ENCODE results near the gene PMEL.
A peak's percentile ranks its signal among the peaks of the same experiment; 100 is the strongest.
"Not testable (repeated sequence)": the region's sequence is repeated elsewhere in the genome, so short reads cannot be mapped to it uniquely, and the experiment has no call there.

PMEL gene

DNA sequence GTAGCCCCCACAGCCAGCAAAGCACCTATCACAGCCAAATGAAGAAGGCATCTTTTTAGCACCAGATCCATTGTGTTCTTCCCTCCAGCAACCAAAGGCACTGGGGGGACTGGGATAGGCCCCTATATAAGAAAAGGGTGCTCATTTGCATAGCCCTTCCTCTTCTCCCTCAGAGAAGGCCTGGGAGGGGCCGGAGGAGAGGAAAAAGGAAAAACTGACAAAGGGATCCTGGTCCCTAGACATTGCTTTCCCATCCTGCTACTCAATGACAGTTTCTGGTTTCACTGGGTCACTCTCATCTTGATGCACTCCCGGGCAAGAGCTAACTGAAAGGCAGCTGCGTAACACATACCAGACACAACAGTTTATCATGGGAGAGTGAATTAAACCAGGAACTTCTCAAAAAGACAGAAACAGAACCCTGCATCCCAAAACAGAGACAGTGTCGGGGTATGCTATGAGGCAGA is at the start of gene PMEL:
TSS of gene PMEL (minus strand) at position 102 of the 467 bp plus-strand sequence. CDS start at position 71, 31 bp downstream.
- Mint-ChIP-seq H3K4me3 (peak within 1 kb of the TSS; percentile 94), H3K27ac (peak within 1 kb of the TSS; percentile 90), H3K9me3 (no peaks in the 10 kb centered on the region), H3K36me3 (ENCODE audit: low read depth) (peaks cover 17% of the 10 kb centered on the region), H3K4me1 (ENCODE audit: low read depth) (peaks cover 28% of the 10 kb centered on the region), H3K27me3 (no peaks in the 10 kb centered on the region)

DNA sequence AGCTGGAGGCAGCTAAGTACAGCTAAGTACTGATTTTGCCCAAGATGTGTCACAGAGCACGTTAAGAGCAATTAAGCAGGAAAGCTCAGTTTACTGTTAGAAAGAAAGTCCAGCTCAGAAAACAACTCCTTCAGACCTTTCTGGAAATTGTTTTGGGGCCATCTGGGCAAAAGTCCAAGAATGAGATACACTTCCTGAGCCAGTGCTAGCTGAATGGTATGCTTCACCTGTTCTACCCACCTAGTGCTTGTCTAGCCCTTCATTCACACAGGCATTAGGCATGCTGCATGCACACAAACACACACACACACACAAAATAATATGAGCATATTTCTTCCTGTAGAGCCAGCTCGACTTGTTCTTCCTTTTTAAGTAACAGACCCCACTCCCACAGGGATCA is 48.4 kb upstream of the PMEL start:
- Mint-ChIP-seq H3K27ac (no peak overlapping the region), H3K36me3 (ENCODE audit: low read depth) (peaks cover 9% of the 10 kb centered on the region), H3K4me3 (no peak overlapping the region), H3K27me3 (no peaks in the 10 kb centered on the region), H3K4me1 (ENCODE audit: low read depth) (peaks cover 29% of the 10 kb centered on the region), H3K9me3 (no peaks in the 10 kb centered on the region)

DNA sequence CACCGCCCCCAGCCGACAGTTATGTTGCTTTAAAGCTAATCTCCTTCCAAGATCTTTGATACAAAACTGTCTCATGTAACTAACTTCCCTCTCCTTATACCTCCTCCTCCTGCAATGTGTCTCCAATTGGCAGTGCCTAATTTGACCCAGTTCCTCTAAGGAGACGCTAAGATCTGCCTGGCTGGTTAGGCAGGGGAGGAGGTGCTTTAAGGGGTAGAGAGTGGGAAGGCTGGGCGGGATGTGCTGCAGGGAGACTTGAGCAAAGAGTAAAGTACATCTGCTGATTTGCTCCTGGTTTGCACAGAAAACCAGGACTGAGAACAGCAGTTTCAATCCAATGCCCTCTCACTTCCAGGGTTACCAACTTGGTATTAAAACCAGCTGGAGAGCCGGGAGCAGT is 47.6 kb upstream of the PMEL start:
- Mint-ChIP-seq H3K27ac (no peak overlapping the region), H3K4me3 (no peak overlapping the region), H3K36me3 (ENCODE audit: low read depth) (peaks cover 9% of the 10 kb centered on the region), H3K4me1 (ENCODE audit: low read depth) (peaks cover 28% of the 10 kb centered on the region), H3K9me3 (no peaks in the 10 kb centered on the region), H3K27me3 (no peaks in the 10 kb centered on the region)

DNA sequence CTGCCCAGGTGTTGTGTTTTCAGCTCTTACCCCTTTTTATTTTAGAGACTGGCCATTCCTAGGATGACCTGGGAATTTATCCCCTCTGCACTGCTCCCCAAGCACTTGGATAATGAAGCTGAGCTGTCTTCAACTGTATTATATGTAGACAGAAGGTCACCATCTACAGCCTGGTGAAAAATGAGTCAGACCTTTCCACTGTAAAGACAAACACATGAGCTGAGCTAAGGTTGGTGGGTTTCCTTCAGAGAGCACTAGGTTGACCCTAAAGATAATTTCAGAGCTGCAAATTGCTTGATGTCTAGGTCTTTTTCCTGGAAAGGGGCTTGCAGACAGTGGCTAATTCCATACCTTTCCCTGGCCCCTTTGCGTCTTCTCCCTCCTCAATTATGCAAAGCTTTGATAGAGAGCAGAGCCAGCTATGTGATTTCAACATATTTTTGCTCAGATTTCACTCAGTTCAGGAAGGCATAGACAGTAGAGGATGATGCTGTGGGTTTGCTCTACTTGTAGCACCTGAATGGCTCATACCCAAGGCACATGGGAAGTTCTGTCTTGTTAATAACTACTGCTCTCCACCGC is 45.8 kb upstream of the PMEL start:
- H3K27ac Mint-ChIP-seq: no peak overlapping the region
- H3K36me3 Mint-ChIP-seq (ENCODE audit: low read depth): peaks cover 5% of the 10 kb centered on the region
- no peak overlapping the region for H3K4me3 Mint-ChIP-seq
- H3K4me1 Mint-ChIP-seq (ENCODE audit: low read depth): peaks cover 38% of the 10 kb centered on the region
- no peaks in the 10 kb centered on the region for H3K9me3 Mint-ChIP-seq
- no peaks in the 10 kb centered on the region for H3K27me3 Mint-ChIP-seq

DNA sequence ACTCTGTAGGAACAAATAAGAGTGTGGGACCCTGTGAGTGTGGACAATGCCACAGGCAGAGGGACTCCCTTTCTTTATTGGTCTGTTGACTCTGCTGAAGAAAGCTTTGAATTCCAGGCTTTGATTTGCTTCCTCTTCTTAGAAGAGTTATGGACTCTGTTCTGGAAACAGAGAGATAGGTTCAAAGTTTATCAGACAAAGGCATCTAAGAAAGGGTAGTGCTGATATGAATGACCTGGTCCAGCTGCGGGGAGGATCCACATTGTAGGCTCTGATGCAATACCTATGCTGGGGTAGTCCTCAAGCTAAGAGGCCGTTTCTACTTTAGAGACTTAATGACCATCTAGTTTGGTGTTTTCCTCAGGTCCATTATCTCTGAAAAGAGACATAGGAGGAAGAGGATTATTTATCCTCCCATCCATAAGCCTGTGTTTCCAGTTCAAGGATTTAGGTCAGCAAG is 44.3 kb upstream of the PMEL start:
- peaks cover 9% of the 10 kb centered on the region for H3K36me3 Mint-ChIP-seq (ENCODE audit: low read depth)
- no peaks in the 10 kb centered on the region for H3K9me3 Mint-ChIP-seq
- no peak overlapping the region for H3K27ac Mint-ChIP-seq
- peaks cover 27% of the 10 kb centered on the region for H3K4me1 Mint-ChIP-seq (ENCODE audit: low read depth)
- H3K27me3 Mint-ChIP-seq: no peaks in the 10 kb centered on the region
- H3K4me3 Mint-ChIP-seq: no peak overlapping the region

DNA sequence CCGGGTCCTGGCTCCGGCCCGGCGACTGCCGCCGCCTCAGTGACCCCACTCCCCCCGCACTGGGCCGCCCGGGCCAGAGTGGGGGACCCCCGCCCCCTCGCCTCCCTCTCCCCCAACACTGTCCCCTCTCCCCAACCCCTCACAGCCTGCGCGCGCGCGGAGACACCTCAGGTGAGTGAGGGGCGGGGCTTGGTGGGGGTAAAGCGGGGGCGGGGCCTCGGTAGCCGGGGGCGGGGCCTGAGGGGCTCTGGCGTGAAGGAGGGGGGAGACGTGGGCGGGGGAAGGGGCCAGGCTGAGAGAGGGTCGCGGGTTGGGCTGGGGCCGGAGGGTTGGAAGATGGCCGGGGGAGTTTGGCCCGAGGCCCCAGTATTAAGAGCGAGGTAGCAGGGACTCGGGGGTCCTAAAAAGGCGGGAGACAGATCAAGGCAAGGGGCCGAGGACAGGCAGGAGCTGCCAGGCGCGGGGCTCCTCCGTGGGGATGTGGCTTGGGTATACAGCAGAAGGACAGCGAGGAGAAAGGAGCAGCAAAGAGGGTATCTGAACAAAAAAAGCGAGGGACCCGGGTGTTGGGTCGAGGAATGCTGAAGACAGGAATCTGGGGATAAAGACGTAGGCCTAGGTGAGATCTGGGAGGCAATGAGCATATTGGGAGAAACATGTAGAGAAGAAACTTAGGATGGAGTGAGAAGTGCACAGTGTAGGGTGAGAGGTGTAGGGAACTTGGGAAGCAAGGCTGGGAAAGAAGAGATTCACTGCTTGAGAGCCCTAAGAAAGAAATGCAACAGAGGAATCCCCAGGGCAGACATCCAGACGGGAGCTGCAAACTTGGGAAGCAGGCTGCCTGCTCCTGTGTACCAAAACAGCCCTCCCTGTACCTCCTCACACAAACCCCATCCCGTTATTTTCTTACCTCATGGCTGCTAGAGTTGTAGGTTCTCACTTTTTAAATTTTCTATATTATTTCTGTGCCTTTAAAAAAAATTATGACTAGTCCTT is 42.0 kb upstream of the PMEL start:
- H3K4me3 Mint-ChIP-seq: peak overlapping the region; percentile 83
- peaks cover 3% of the 10 kb centered on the region for H3K36me3 Mint-ChIP-seq (ENCODE audit: low read depth)
- H3K27me3 Mint-ChIP-seq: no peaks in the 10 kb centered on the region
- H3K9me3 Mint-ChIP-seq: no peaks in the 10 kb centered on the region
- H3K4me1 Mint-ChIP-seq (ENCODE audit: low read depth): peaks cover 20% of the 10 kb centered on the region
- peak overlapping the region; percentile 91 for H3K27ac Mint-ChIP-seq

DNA sequence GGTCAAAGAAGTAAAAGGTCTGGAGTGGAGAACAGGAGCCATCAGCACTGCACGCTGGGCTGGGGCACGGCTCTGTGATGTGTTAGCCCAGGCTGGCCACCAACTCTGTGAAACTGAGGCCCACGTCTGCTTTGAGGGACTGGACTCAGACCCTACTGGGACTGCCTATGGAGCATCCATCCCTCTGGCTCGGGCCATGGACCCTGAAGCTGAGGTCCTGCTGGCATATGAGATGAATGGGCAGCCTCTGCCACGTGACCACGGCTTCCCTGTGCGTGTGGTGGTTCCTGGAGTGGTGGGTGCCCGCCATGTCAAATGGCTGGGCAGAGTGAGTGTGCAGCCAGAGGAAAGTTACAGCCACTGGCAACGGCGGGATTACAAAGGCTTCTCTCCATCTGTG is 38.4 kb upstream of the PMEL start:
- H3K4me3 Mint-ChIP-seq: no peak overlapping the region
- H3K27me3 Mint-ChIP-seq: no peaks in the 10 kb centered on the region
- no peaks in the 10 kb centered on the region for H3K9me3 Mint-ChIP-seq
- no peak overlapping the region for H3K27ac Mint-ChIP-seq
- peaks cover 13% of the 10 kb centered on the region for H3K4me1 Mint-ChIP-seq (ENCODE audit: low read depth)
- peaks cover 3% of the 10 kb centered on the region for H3K36me3 Mint-ChIP-seq (ENCODE audit: low read depth)

DNA sequence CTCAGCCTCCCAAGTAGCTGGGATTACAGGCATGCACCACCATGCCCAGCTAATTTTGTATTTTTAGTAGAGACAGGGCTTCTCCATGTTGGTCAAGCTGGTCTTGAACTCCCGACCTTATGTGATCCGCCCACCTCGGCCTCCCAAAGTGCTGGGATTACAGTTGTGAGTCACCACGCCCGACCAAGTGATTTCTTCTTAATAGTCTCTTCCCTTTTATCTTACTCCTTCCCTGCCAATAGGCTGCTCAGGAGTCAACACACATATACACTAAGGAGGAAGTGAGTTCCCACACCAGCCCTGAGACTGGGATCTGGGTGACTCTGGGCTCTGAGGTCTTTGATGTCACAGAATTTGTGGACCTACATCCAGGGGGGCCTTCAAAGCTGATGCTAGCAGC is 37.5 kb upstream of the PMEL start:
- not testable (repeated sequence) for H3K27ac Mint-ChIP-seq; H3K4me3 Mint-ChIP-seq; H3K9me3 Mint-ChIP-seq; H3K27me3 Mint-ChIP-seq; H3K36me3 Mint-ChIP-seq (ENCODE audit: low read depth)
- peaks cover 14% of the 10 kb centered on the region for H3K4me1 Mint-ChIP-seq (ENCODE audit: low read depth)

DNA sequence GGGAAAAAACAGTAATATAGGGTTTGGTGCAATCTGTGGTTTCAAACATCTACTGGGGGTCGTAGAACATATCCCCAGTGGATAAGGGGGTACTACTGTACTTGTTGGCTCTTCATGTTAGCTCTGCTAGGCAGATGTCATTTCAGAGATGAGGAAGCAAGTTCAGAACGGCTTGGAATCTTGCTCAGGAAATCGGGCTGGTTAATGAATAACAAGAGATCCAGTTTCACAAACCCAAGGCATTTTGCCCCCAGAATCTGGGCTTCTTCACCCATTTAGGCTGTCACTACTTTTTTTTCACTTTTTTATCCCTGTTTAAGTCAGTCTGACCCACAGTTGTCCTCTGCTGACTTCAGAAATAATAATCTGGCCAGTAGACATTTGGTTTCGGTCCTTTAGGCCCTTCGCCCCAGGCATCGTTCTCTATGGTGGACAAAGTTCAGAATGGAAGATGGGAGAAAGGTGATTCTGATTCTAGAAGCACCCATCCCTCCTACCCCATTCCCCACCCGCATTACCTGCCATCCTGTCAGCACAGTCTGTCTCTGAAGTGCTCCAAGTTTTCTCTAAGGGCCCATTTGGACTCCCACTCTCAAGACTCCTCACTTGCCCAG is 35.8 kb upstream of the PMEL start:
- Mint-ChIP-seq H3K36me3 (ENCODE audit: low read depth) (peaks cover 3% of the 10 kb centered on the region), H3K4me1 (ENCODE audit: low read depth) (peaks cover 13% of the 10 kb centered on the region), H3K27ac (no peak overlapping the region), H3K27me3 (peaks cover 9% of the 10 kb centered on the region), H3K4me3 (no peak overlapping the region), H3K9me3 (no peaks in the 10 kb centered on the region)

DNA sequence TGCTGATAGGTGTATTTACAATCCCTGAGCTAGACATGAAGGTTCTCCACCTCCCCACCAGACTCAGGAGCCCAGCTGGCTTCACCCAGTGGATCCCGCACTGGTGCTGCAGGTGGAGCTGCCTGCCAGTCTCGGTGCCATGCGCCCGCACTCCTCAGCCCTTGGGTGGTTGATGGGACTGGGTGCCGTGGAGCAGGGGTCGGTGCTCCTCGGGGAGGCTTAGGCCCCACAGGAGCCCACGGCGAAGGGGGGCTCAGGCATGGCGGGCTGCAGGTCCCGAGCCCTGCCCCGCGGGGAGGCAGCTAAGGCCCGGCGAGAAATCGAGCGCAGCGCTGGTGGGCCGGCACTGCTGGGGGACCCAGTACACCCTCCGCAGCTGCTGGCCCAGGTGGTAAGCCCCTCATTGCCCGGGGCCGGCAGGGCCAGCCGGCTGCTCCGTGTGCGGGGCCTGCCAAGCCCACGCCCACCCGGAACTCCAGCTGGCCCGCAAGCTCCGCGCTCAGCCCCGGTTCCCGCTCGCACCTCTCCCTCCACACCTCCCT is 34.2 kb upstream of the PMEL start:
- H3K4me1 Mint-ChIP-seq (ENCODE audit: low read depth): peaks cover 21% of the 10 kb centered on the region
- H3K36me3 Mint-ChIP-seq (ENCODE audit: low read depth); H3K4me3 Mint-ChIP-seq; H3K27me3 Mint-ChIP-seq; H3K9me3 Mint-ChIP-seq; H3K27ac Mint-ChIP-seq: not testable (repeated sequence)

DNA sequence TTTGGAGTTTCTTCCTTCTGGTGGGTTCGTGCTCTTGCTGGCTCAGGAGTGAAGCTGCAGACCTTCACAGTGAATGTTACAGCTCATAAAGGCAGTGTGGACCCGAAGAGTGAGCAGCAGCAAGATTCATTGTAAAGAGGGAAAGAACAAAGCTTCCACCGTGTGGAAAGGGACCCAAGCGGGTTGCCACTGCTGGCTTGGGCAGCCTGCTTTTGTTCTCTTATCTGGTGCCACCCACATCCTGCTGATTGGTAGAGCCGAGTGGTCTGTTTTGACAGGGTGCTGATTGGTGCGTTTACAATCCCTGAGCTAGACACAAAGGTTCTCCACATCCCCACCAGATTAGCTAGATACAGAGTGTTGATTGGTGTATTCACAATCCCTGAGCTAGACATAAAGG is 33.7 kb upstream of the PMEL start:
- H3K27me3 Mint-ChIP-seq; H3K27ac Mint-ChIP-seq; H3K4me3 Mint-ChIP-seq; H3K9me3 Mint-ChIP-seq; H3K36me3 Mint-ChIP-seq (ENCODE audit: low read depth): not testable (repeated sequence)
- peaks cover 21% of the 10 kb centered on the region for H3K4me1 Mint-ChIP-seq (ENCODE audit: low read depth)

DNA sequence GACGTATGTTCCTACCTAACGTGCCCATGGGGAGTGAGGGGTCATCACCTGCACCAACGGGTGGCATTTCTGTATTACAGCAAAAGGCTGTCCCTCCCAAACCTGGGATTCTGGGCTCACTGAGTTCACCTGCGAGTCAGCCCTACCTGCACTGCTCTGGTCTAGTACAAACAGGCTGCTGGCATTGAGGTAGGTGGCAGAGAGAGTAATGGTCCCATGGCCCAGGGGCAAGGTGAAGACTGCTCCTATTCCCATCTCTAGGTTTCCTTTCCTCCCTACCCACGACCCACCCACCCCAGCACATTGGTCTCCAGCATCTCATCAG is 31.7 kb upstream of the PMEL start:
- peak overlapping the region; percentile 78 for H3K4me3 Mint-ChIP-seq
- H3K36me3 Mint-ChIP-seq (ENCODE audit: low read depth): peaks cover 7% of the 10 kb centered on the region
- H3K27ac Mint-ChIP-seq: no peak overlapping the region
- peaks cover 21% of the 10 kb centered on the region for H3K4me1 Mint-ChIP-seq (ENCODE audit: low read depth)
- H3K27me3 Mint-ChIP-seq: peaks cover 9% of the 10 kb centered on the region
- no peaks in the 10 kb centered on the region for H3K9me3 Mint-ChIP-seq

DNA sequence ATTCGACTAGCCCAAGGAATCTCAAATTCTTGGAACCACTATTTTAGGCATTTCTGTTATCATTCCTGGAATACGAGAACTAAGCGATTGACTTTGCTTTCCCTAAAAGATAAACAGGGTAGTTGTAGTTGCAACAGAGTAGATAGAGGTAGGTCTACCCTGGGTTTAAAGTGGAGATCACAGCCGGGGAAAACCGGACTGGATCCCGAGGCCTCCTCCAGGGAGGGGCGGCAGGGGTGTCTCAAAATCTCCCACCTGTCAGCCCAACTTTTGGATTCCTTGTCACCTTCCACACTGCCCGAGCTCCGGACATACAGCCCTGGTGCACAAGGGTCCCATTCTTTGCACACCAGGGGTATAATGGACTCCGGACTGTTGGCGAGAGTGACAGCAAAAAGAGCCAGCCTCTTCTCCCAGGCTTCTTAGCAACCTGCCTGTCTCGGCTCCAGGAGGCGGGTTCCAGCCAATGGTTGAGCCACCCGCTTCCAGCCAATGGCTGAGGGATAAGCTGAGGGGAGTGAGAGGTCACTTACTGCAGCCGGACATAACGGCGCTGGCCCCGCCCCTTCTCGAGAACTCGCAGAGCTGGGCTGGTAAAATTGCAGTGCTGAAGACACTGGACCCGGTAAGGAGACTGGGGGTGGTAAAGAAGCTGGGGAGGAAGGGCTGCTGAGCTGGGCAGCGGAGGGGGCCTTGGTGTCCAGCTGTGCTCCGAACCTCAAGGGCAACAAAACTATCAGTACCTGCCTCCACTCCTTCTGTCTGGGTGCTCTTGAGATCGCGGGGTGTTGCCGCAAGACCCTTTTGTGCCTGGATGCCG is 31.1 kb upstream of the PMEL start, which contains the start of gene SUOX:
TSS of gene SUOX (plus strand) at position 562 of the 820 bp plus-strand sequence. CDS start 4,946 bp downstream, outside the sequence.
- H3K9me3 Mint-ChIP-seq: no peaks in the 10 kb centered on the region
- peak within 1 kb of the TSS; percentile 5 for H3K27ac Mint-ChIP-seq
- peaks cover 21% of the 10 kb centered on the region for H3K4me1 Mint-ChIP-seq (ENCODE audit: low read depth)
- H3K27me3 Mint-ChIP-seq: peaks cover 9% of the 10 kb centered on the region
- peaks cover 12% of the 10 kb centered on the region for H3K36me3 Mint-ChIP-seq (ENCODE audit: low read depth)
- peak within 1 kb of the TSS; percentile 78 for H3K4me3 Mint-ChIP-seq

DNA sequence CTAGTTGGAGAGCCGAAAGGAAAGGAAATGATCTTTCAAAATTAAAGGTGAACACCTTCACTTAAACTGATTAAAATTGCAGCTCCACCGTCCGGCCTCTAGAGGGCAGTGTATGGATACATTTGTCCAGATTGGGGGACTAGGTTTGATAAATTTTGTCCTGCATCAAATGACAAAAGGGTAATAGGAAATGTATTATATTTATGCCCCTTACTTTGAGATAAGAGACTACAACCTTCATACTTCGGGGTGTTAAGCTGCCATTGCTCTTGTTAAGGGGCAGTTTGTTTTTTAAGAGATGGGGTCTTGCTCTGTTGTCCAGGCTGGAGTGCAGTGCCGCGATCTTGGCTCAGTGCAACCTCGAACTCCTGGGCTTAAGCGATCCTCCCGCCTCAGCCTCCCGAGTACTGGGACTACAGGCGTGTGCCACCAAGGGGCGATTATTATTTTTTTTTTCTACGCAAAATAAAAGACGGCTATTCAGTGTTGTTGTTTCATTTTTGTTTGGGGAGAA is 30.4 kb upstream of the PMEL start:
- no peak overlapping the region for H3K27ac Mint-ChIP-seq
- H3K4me1 Mint-ChIP-seq (ENCODE audit: low read depth): peaks cover 21% of the 10 kb centered on the region
- peaks cover 9% of the 10 kb centered on the region for H3K27me3 Mint-ChIP-seq
- H3K9me3 Mint-ChIP-seq: no peaks in the 10 kb centered on the region
- peak overlapping the region; percentile 78 for H3K4me3 Mint-ChIP-seq
- peaks cover 18% of the 10 kb centered on the region for H3K36me3 Mint-ChIP-seq (ENCODE audit: low read depth)

Data from stimulated activated naive CD8-positive, alpha-beta T cell treated with anti-CD3 and anti-CD28 coated beads, Interleukin-15, Interleukin-2, amounts not matched to agents 100 ng/mL and 50 ng/mL, for 24 hours (primary cell).